Measurements from ENCODE around the gene CDH23.

DNA sequence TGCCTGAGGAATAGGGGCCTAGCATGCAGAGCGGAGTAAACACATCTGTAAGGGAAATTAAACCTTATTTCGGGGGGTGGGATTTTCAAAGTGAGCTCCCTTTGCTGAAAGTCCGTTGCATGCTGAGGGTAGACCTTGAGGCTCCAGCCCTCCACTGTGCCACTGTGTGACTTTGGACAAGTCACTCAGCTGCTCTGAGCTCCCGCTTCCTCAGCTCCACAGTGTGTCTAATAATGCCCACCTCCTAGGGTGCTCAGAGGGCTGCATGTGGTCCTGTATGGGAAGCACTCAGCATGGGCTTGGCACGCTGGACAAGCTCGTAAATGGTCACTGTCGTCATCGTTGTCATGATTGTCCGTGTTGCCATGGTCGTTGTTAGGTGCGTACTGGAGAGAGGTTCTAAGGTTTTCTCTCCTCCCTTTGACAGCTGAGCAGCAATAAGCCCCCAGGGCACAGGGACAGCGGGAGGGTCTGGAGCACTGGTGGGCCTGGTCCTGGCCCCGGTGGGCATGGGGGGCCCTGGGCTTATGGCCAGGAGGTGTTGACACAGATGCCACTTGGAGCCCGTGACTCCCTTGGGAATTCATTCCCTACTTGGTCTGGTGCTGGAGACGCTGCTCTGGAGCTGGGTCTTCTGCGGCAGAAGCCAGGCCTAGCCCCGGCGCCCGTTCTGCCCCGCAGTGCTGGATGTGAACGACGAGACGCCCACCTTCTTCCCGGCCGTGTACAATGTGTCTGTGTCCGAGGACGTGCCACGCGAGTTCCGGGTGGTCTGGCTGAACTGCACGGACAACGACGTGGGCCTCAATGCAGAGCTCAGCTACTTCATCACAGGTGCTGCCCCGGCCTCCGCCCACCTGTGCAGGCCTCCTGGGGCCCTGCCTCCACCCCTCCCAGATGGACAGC lies 309.7 kb downstream of the CDH23 start:
- no peak for TF ChIP-seq NFYB (CRISPR knock-in tag; conservative IDR thresholded peaks at IDR 0.05; ENCODE audit: low read depth)
- TF ChIP-seq NR2C2 (CRISPR knock-in tag; IDR thresholded peaks at IDR 0.05), result no peak

Measured in WTC11 (cell line).